Aorta (tissue), 5 donors: Measurements from ENCODE around the gene ST7. TPM values are rescaled to one million over a fixed set of nuclear protein-coding genes. Genes with fewer than 3 reads are reported as not detected.
A peak's percentile ranks its signal among the peaks of the same experiment; 100 is the strongest.

Source experiments
- ATAC-seq: fragments of 200-7000 bp; cut with Tn5 transposase; one replicate; pipeline ENCODE4 v1.9.1; 2022; ENCODE audit warnings: moderate library complexity; ENCODE audit not compliant: low FRiP score
- DNase-seq, 2 donors: peaks; one replicate each; pipeline ENCODE4 v3.0.0-alpha.2; 2020
- H3K27ac ChIP-seq, 2 donors: one replicate each; pipeline ENCODE4 v1.5.1; 2013; ENCODE audit warnings: low read length in 2 of 2, mild to moderate bottlenecking in 2 of 2, moderate library complexity in 2 of 2, control low read depth in 1 of 2, inconsistent platforms in 1 of 2, low read depth in 1 of 2
- H3K27me3 ChIP-seq, 2 donors: one replicate each; pipeline ENCODE4 v1.6.1; 2013; ENCODE audit warnings: control low read depth in 1 of 2, low read length in 1 of 2, mild to moderate bottlenecking in 1 of 2, moderate library complexity in 1 of 2; ENCODE audit not compliant: insufficient read depth in 2 of 2, control insufficient read depth in 1 of 2
- H3K36me3 ChIP-seq, 2 donors: one replicate each; pipeline ENCODE4 v1.6.1; 2013; ENCODE audit warnings: control low read depth in 1 of 2, low read length in 1 of 2, mild to moderate bottlenecking in 1 of 2; ENCODE audit not compliant: insufficient read depth in 2 of 2, control insufficient read depth in 1 of 2
- H3K4me1 ChIP-seq, 2 donors: one replicate each; pipeline ENCODE4 v1.6.1; 2013; ENCODE audit warnings: low read length in 2 of 2, control low read depth in 1 of 2, mild to moderate bottlenecking in 1 of 2, moderate library complexity in 1 of 2; ENCODE audit not compliant: insufficient read depth in 2 of 2, control insufficient read depth in 1 of 2
- H3K4me3 ChIP-seq, 2 donors: one replicate each; pipeline ENCODE4 v1.5.1; 2013; ENCODE audit warnings: low read length in 2 of 2, control low read depth in 1 of 2, mild to moderate bottlenecking in 1 of 2
- H3K9me3 ChIP-seq: one replicate; pipeline ENCODE4 v1.6.1; 2013; ENCODE audit warnings: mild to moderate bottlenecking, low read length; ENCODE audit not compliant: control insufficient read depth
- WGBS, 2 donors: extraction: QIAGEN DNeasy Blood & Tissue Kit; methylation state at CpG; one replicate each; pipeline ENCODE4 v1.1.7; 2013; 5-methylcytosine and 5-hydroxymethylcytosine counted together
- intact Hi-C, 2 donors: fragments of 100-400 bp; cut with DNase I; formaldehyde crosslinking; loops; one replicate each; pipeline versions ENCODE4 v1.14.2 to v1.15.0; 2022
- polyA plus RNA-seq, 2 donors: library from polyadenylated mRNA; stranded (reverse); fragments of 200-250 nt; gene quantifications; one replicate each; pipeline ENCODE4 v1.2.3, GENCODE V29; 2013
- total RNA-seq, 2 donors: library from RNA; stranded (reverse); fragmentation: NEBNext Ultra II Directional; extraction: Animal tissue kit (Norgen Biotek cat#: 25700); gene quantifications; one replicate each; pipeline ENCODE4 v1.2.1, GENCODE V29; 2021
- donor health status: healthy with polysubstance abuse.
- donor health status: Bipolar disorder and iron deficiency.
- donor health status: DM: no; HTN: no; CAD: no.
- donor health status: DM: no; HTN: no; CAD: no.
- donor health status: DM: yes; HTN: yes; CAD: no.

The ST7 gene
- total and polyA plus RNA-seq, 4 donors, result 24.2 to 35.3 (median 31.9) TPM

DNA sequence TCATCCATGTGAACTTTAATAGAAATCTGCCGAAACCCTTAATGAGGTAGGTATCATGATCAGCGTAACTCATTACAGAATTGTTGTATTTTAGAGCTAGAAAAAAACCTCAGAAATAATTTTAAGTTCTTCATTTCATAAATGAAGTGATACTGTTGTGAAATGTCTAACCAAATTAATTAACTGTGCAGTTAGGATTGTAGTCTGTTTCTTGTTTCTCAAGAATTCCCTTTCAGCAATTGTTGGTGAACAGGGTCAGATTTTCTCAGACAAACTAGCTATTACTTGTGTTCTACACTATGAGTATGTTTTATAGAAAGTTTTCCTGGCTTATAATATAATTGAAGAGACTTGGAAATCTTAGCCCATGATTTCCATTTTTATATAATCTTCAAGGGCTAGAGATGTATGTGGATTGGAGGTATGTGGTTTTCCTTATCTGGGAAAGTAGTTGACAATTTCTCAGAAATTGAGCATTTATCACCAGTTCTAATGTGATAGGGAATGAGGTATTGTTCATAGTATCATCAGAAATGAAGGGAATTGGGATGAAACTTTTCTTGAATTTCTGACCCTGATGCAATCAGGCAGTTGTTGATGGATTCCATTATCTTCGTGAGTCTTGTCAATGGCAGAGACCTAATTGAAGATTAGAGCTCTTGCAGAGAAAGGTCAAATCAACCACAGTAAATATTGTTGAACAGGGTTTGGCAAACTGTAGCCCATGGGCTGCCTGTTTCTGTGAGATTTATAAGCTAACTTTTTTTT is 55.0 kb downstream of the ST7 start:
- Histone ChIP-seq H3K27me3 (no peaks in the 10 kb centered on the region), H3K36me3 (no peaks in the 10 kb centered on the region), H3K9me3 (no peaks in the 10 kb centered on the region), H3K27ac (no peak overlapping the region), H3K4me3 (no peak overlapping the region), H3K4me1 (peaks cover 0 to 4% of the 10 kb centered on the region in 2 donors)
- no peak for ATAC-seq
- 96 to 99% methylated on average over 3 of the region's 3 CpGs for WGBS, 2 donors
- intact Hi-C loops, result no loop called here
- no peak for DNase-seq

DNA sequence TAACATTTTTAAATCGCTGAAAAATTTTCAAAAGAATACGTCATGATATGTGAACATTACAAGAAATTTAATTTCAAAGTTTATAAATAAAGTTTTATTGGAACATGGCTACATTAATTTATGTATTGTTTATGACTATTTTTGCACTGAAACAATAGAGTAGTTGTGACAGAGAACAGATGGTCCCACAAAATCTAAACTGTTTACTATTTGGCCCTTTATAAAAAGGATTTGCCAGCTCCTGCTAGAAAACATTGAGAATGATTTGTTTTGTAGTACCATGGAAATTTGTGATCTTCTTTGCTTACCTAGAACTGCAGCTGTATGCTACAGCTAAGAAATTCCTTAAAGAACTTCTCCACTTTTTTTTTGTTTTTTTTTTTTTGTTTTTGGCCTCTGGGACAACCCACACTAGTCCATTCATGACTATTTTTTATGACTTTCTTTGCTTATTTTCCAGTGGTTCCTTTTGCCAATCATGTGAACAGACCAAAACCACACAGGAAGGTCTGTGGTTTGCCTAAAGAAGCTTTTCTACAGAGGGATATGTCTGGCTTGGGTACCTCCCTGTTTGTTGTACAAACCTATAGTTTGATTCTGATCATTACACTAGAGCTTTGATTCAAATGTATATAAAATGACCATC is 55.7 kb downstream of the ST7 start:
- H3K9me3 ChIP-seq, result no peaks in the 10 kb centered on the region
- H3K27me3 ChIP-seq, result no peaks in the 10 kb centered on the region
- no peak overlapping the region for H3K27ac ChIP-seq
- 90 to 95% methylated on average over 2 of the region's 2 CpGs for WGBS, 2 donors
- DNase-seq (no peak), ATAC-seq (no peak)
- intact Hi-C loops, result no loop called here
- peaks cover 0 to 4% of the 10 kb centered on the region in 2 donors for H3K4me1 ChIP-seq
- no peaks in the 10 kb centered on the region for H3K36me3 ChIP-seq
- no peak overlapping the region for H3K4me3 ChIP-seq

DNA sequence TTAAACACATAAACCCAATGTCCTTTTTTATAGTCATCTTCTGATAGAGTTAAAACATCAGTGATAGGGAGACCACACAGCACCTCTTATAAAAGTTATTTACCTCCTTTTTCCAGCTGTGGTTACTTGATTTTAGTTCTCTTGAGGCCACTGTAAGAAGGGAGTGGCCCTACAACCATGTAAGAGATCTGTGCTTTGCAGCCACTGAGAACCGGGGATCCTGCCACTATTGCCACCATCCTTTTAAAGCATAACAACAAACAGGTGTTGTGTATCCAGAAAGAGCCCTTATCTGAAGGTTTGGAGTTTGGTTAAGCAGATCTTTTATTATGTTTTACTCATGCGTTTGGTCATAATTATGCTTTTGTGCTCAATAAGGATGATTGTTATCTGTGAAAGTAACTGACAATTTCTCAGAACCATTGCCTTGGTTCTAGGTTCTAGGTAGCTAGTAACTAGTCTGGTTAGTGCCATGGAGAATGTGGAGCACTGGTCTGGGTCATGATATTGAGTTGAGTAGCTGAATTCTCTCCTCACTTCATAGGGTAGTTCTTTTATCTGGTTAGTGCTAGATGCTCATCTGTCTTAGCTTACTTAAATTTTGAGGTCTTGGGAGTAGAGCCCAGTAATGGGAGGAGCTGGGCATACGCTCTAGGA is 56.5 kb downstream of the ST7 start:
- intact Hi-C loops, result no loop called here
- H3K9me3 ChIP-seq, result no peaks in the 10 kb centered on the region
- DNase-seq (no peak), ATAC-seq (no peak)
- H3K27ac ChIP-seq, result no peak overlapping the region
- WGBS, 2 donors, result 83 to 84% methylated on average over 3 of the region's 3 CpGs
- H3K36me3 ChIP-seq, result no peaks in the 10 kb centered on the region
- no peaks in the 10 kb centered on the region for H3K27me3 ChIP-seq
- H3K4me1 ChIP-seq, result peaks cover 0 to 4% of the 10 kb centered on the region in 2 donors
- no peak overlapping the region for H3K4me3 ChIP-seq

DNA sequence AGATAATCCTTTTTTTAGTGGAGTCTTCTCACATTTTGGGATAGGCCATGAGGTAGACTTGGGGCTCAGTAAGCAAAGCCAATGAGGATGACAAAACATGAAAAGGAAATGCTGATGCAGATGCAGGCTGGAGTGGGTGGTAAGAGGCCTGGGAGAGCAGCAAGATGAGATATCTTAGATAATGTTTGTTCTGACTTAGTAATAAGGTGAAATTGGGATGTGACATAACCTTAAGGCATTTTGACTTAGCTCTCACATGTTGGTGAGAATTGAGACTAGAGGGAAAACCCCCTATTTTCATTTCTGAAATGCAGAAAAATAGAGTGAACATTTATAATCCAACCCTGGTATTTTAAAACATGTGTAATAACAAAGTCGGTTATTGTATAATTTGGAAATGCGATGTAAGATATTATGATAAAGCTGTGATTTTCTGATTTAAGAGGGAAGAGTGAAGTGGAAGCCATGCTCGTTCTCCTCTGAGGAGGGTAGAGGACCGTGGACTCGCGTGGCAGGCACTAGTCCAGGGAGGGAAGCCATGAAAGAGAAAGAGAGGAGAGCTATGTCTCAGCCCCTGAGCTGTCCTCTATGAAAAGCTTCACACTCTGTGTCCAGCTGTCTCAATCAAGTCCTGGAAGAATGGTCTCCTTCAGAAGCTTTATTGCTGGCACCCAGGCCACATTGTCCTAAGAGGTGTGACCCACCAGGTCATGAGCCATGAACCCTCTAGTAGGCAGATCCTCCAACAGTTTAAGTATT is 57.3 kb downstream of the ST7 start:
- Histone ChIP-seq H3K27me3 (no peaks in the 10 kb centered on the region), H3K27ac (no peak overlapping the region), H3K4me1 (peaks cover 0 to 4% of the 10 kb centered on the region in 2 donors), H3K36me3 (no peaks in the 10 kb centered on the region), H3K4me3 (no peak overlapping the region), H3K9me3 (no peaks in the 10 kb centered on the region)
- intact Hi-C loops, result no loop called here
- ATAC-seq (no peak), DNase-seq (no peak)
- 57 to 68% methylated on average over 6 of the region's 6 CpGs for WGBS, 2 donors

DNA sequence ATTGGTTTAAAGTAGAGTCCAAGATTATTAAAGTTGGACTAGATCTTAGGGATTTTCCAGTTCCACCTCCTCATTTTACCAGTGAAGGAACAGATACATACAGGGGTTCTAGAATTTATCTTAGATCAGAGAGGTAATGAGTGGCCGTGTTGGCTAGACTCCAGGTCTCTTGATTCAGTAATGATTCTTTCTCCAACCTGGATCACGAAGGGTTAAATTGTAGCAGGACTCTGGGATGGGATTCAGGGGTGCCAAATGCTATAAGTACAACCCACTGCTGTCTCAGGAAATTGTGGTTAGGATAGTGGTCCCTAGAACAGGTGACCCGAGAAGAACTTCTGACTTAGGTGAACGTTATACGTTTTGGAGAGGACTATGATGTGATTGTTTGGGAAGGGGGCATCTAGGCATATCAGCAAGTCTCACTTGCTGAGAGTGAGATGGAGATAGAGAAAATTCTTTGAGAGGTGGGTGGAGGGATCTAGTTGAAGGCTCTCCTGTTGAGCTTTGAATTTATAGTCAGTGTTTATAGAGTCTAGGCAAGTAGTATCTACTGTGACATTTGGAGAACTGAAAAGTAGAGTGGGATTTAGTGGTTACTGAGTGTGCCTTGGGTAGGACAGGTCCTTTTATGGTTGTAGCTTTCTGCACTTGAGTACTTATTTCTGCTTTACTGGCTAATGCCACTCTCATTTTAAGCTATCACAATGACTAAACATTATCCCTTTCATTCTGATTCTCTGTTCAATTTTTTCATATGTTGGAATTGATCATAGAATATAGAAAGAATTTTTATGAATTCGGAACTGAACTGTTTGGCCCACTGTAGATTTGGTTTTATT is 58.3 kb downstream of the ST7 start:
- WGBS, 2 donors, result 74 to 75% methylated on average over 6 of the region's 6 CpGs
- Histone ChIP-seq H3K27me3 (no peaks in the 10 kb centered on the region), H3K36me3 (no peaks in the 10 kb centered on the region), H3K4me1 (peaks cover 0 to 4% of the 10 kb centered on the region in 2 donors), H3K27ac (peak overlapping the region in 1 of 2 donors; percentile 19), H3K9me3 (no peaks in the 10 kb centered on the region), H3K4me3 (no peak overlapping the region)
- no peak for DNase-seq
- no peak for ATAC-seq
- intact Hi-C loops, result no loop called here

DNA sequence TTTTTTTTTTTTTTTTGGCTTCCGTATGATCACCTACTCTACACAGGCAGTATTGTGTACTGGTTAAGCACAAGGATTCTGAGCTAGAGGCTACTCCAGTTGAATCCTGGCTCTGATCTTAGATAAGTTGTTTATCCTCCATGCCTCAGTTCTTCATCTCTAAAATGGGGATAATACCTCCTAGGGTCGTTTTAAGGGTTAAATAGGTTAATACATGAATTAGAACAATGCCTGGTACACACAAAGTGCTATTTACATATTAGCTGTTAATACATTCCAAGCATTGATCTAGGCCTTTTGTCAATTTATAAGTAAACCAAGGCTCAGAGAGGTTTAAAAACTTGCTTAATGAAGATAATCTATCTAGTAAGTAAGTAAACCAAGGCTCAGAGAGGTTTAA is 59.0 kb downstream of the ST7 start:
- ATAC-seq, result no peak
- no peaks in the 10 kb centered on the region for H3K27me3 ChIP-seq
- no peak overlapping the region for H3K27ac ChIP-seq
- no peak for DNase-seq
- intact Hi-C loops, result no loop called here
- H3K4me1 ChIP-seq, result peaks cover 0 to 4% of the 10 kb centered on the region in 2 donors
- no peak overlapping the region for H3K4me3 ChIP-seq
- no peaks in the 10 kb centered on the region for H3K9me3 ChIP-seq
- 87 to 93% methylated on average over 2 of the region's 2 CpGs for WGBS, 2 donors
- no peaks in the 10 kb centered on the region for H3K36me3 ChIP-seq

DNA sequence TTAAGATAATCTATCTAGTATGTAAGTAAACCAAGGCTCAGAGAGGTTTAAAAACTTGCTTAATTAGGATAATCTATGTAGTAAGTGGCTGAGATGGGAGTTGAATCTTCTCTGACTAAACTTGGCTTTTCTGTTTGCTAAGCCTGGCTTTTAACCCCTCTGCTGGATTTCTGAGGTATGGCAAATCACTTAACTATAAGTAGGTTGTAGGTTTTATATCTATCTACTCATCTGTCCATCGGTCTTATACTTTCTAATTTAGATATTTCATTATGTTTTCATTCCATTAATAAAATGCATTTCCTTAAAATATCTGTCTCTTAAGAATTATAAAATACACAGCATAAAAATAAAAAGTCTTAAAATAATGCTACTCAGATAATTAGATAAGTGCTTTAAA is 59.4 kb downstream of the ST7 start:
- no peak overlapping the region for H3K27ac ChIP-seq
- no peaks in the 10 kb centered on the region for H3K9me3 ChIP-seq
- no peak overlapping the region for H3K4me3 ChIP-seq
- H3K27me3 ChIP-seq, result no peaks in the 10 kb centered on the region
- ATAC-seq (no peak), DNase-seq (no peak)
- peaks cover 0 to 4% of the 10 kb centered on the region in 2 donors for H3K4me1 ChIP-seq
- intact Hi-C loops, result no loop called here
- WGBS, 2 donors, result 83 to 86% methylated on average over 1 of the region's 1 CpG
- H3K36me3 ChIP-seq, result no peaks in the 10 kb centered on the region

DNA sequence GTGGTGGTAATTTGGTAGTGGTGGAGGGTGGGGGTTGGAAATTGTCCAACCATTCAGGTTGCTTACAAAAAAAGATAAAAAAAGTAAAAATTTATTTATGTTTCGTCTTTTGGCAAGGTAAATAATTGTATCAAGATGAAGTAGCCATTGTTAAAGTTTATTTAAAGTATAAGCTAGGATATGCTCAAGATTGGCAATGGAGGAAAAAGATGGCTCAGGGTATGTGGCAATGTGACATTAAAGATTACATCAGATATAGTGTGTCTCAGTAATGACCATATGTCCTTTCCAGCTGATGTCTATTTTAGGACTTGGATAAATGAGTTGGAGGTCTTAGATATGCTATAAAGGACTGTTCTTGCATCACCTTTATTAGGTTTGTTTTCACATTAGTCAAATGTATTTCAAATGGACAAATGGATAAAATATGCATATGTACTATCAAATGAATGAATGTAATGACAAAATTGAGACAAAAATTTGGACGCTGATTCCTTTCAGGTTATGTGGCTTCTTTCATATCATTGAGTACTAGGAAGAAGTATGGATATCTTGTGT is 60.9 kb downstream of the ST7 start:
- Histone ChIP-seq H3K27ac (no peak overlapping the region), H3K36me3 (no peaks in the 10 kb centered on the region), H3K9me3 (no peaks in the 10 kb centered on the region), H3K4me1 (peaks cover 0 to 3% of the 10 kb centered on the region in 2 donors), H3K27me3 (no peaks in the 10 kb centered on the region), H3K4me3 (no peak overlapping the region)
- ATAC-seq, result no peak
- intact Hi-C loops, result no loop called here
- WGBS, 2 donors, result 85 to 92% methylated on average over 2 of the region's 2 CpGs
- no peak for DNase-seq
